HepG2 (cell line): ENCODE results near the gene TRAPPC3. TPM values are rescaled to one million over a fixed set of nuclear protein-coding genes. Genes with fewer than 3 reads are reported as not detected.

Experiments used
- ATAC-seq: fragments of 200-7000 bp; cut with Tn5 transposase; 3 replicates; pipeline ENCODE4 v1.9.1; 2020; ENCODE audit warnings: mild to moderate bottlenecking, moderate library complexity
- BruUV-seq: library from RNA; stranded (reverse); fragments of 400-500 nt; replicated peaks from 2 replicates; lab custom pipeline; 2021; lab: Mats Ljungman, UMichigan
- CTCF ChIA-PET: fragments of 300-600 bp; formaldehyde crosslinking; extraction: SDS; loops from one replicate; lab custom pipeline; 2021; ENCODE audit warnings: low total read pairs, inconsistent platforms, low intra/inter-chr PET ratio; lab: Yijun Ruan, JAX
- POLR2A ChIA-PET: fragments of 350-600 bp; sonication (Branson Sonifier 250); formaldehyde crosslinking; loops from one replicate; lab custom pipeline; 2020; ENCODE audit warnings: antibody characterized with exemption, inconsistent platforms; lab: Yijun Ruan, JAX
- DNase-seq: peaks from one replicate; pipeline ENCODE4 v3.0.0-alpha.2; 2015; ENCODE audit warnings: low spot score
- FAIRE-seq: peaks from 3 replicates; lab custom pipeline; 2011; peaks lifted over from hg19 to GRCh38; lab: Jason Lieb, UNC
- H2AFZ ChIP-seq: one replicate; pipeline ENCODE4 v1.6.1; 2011; ENCODE audit warnings: low read length, inconsistent platforms
- H3K27ac ChIP-seq: fragments of 300-600 bp; 3 replicates; pipeline ENCODE4 v1.8.0; 2011; ENCODE audit warnings: mixed run types, mild to moderate bottlenecking, mixed read lengths, low read length, inconsistent platforms; ENCODE audit not compliant: insufficient read depth; ENCODE audit errors: extremely low read length
- H3K27me3 ChIP-seq, 2 experiments: fragments of 200-600 bp in 1 of 2; 2 replicates in 1 of 2; 3 replicates in 1 of 2; pipeline versions ENCODE4 v1.6.0 to v1.8.0; 2011; ENCODE audit warnings: low read length in 2 of 2, mild to moderate bottlenecking in 2 of 2, moderate library complexity in 2 of 2, inconsistent platforms in 1 of 2; ENCODE audit not compliant: insufficient read depth in 2 of 2, control insufficient read depth in 1 of 2
- H3K36me3 ChIP-seq, 2 experiments: fragments of 200-600 bp in 1 of 2; replicated peaks in 1 of 2; 2 replicates in 1 of 2; 3 replicates in 1 of 2; pipeline versions ENCODE4 v1.5.1 to v1.8.0; 2011; ENCODE audit warnings: low read length in 2 of 2, inconsistent platforms in 1 of 2; ENCODE audit not compliant: insufficient read depth in 2 of 2, control insufficient read depth in 1 of 2
- H3K4me1 ChIP-seq: 2 replicates; pipeline ENCODE4 v1.5.1; 2012; ENCODE audit warnings: low read length, inconsistent platforms; ENCODE audit not compliant: insufficient read depth
- H3K4me2 ChIP-seq: 2 replicates; pipeline ENCODE4 v1.6.0; 2011; ENCODE audit warnings: low read depth, low read length, inconsistent platforms
- H3K4me3 ChIP-seq, 3 experiments: fragments of 200-600 bp in 1 of 3; sonication (generic), shearing (Covaris generic) in 1 of 3; replicated peaks in 1 of 3; 2 replicates each; pipeline ENCODE4 v1.5.1; 2011 to 2016; ENCODE audit warnings: low read length in 3 of 3, inconsistent platforms in 2 of 3, low read depth in 2 of 3, mild to moderate bottlenecking in 2 of 3, control low read depth in 1 of 3, mixed read lengths in 1 of 3; ENCODE audit not compliant: insufficient read depth in 1 of 3
- H3K79me2 ChIP-seq: one replicate; pipeline ENCODE4 v1.6.1; 2011; ENCODE audit warnings: low read length, inconsistent platforms; ENCODE audit not compliant: insufficient read depth
- H3K9ac ChIP-seq: 2 replicates; pipeline ENCODE4 v1.6.0; 2011; ENCODE audit warnings: mild to moderate bottlenecking, low read depth, low read length, inconsistent platforms; ENCODE audit not compliant: insufficient read depth
- H3K9me3 ChIP-seq: 2 replicates; pipeline ENCODE4 v1.5.1; 2012; ENCODE audit warnings: mild to moderate bottlenecking, low read length
- H4K20me1 ChIP-seq: 2 replicates; pipeline ENCODE4 v1.6.0; 2011; ENCODE audit warnings: inconsistent platforms, mild to moderate bottlenecking, low read length, moderate library complexity; ENCODE audit not compliant: insufficient read depth
- HMGA1 ChIP-seq: sonication (generic); formaldehyde crosslinking; conservative IDR thresholded peaks from 2 replicates; pipeline ENCODE4 v1.4.0; 2020; ENCODE audit warnings: missing genetic modification reagents
- ZHX1 ChIP-seq: sonication (generic); formaldehyde crosslinking; IDR thresholded peaks from 2 replicates; pipeline ENCODE4 v1.8.1; 2022; ENCODE audit warnings: low read depth, mild to moderate bottlenecking, missing genetic modification reagents
- ZNF432 ChIP-seq: sonication (generic); formaldehyde crosslinking; IDR thresholded peaks from 2 replicates; pipeline ENCODE4 v1.5.0; 2020; ENCODE audit warnings: missing genetic modification reagents, mild to moderate bottlenecking, borderline replicate concordance
- ZNF660 ChIP-seq: sonication (generic); formaldehyde crosslinking; IDR thresholded peaks from 2 replicates; pipeline ENCODE4 v1.5.1; 2020; ENCODE audit warnings: mild to moderate bottlenecking, low read depth, missing genetic modification reagents, borderline replicate concordance
- ZNF737 ChIP-seq: sonication (generic); formaldehyde crosslinking; IDR thresholded peaks from 2 replicates; pipeline ENCODE4 v1.5.0; 2020; ENCODE audit warnings: missing genetic modification reagents, mild to moderate bottlenecking, borderline replicate concordance
- WGBS: methylation state at CpG from one replicate; pipeline ENCODE4 v1.1.6; 2017; ENCODE audit warnings: low lambda C conversion rate; 5-methylcytosine and 5-hydroxymethylcytosine counted together
- in situ Hi-C: cut with HindIII; loops from 2 replicates; pipeline ENCODE4 v1.10.0; 2017; ENCODE audit warnings: low pct_unique_long_range_greater_than_20kb; ENCODE audit not compliant: extremely low pct_ligation_motif_present
- intact Hi-C: fragments of 100-400 bp; cut with micrococcal nuclease; formaldehyde crosslinking; loops from one replicate; pipeline ENCODE4 v1.10.0; 2022; ENCODE audit not compliant: unreplicated experiment
- polyA plus RNA-seq, 8 experiments: library from polyadenylated mRNA; depleted of rRNA in 3 of 8; stranded (reverse) in 7 of 8; unstranded in 1 of 8; fragments of >200 nt; fragmentation: Illumina TruSeq in 4 of 8; extraction: Trizol in 4 of 8; gene quantifications; 2 replicates each; pipeline versions ENCODE4 v1.2.1 to v1.2.3, GENCODE V29; 2011 to 2016; ENCODE audit warnings: low read depth in 4 of 8, missing spikeins in 1 of 8, mixed read lengths in 1 of 8; ENCODE audit not compliant: insufficient read depth in 1 of 8
- total RNA-seq, 5 experiments: library from RNA; depleted of rRNA; stranded (reverse); fragments of >200 nt; fragmentation: Illumina TruSeq; extraction: Trizol; gene quantifications; 2 replicates each; pipeline ENCODE4 v1.2.3, GENCODE V29; 2016; ENCODE audit warnings: low read depth in 1 of 5

Gene TRAPPC3
- total and polyA plus RNA-seq, 2 of the 13 experiments (the other 11 are each of a cell fraction or from before 2014, with no cell fraction given), result 53.7 to 62.4 TPM

- in situ Hi-C loops (no loop called here), intact Hi-C loops (no loop called here)
- CTCF ChIA-PET, result no interaction called here
- WGBS, result 43% methylated on average over 7 of the region's 11 CpGs
- Histone ChIP-seq H2AFZ (no peak overlapping the region), H4K20me1 (no peaks in the 10 kb centered on the region), H3K79me2 (no peaks in the 10 kb centered on the region), H3K27ac (no peak overlapping the region), H3K4me2 (no peak overlapping the region), H3K9me3 (no peaks in the 10 kb centered on the region), H3K4me1 (peaks cover 33% of the 10 kb centered on the region), H3K9ac (no peak overlapping the region), H3K27me3 (peaks cover 4 to 24% of the 10 kb centered on the region in 2 experiments; a peak in 4 of 5 replicates), H3K36me3 (no peaks in the 10 kb centered on the region), H3K4me3 (no peak overlapping the region)
- TF ChIP-seq HMGA1 (no peak), ZNF737 (CRISPR knock-in tag) (no peak), ZHX1 (CRISPR knock-in tag) (no peak), ZNF432 (CRISPR knock-in tag) (no peak), ZNF660 (CRISPR knock-in tag) (no peak)
- DNase-seq (no peak), ATAC-seq (no peak), FAIRE-seq (no peak)
- POLR2A ChIA-PET, result no interaction called here
- BruUV-seq, result no TSS peak
These were observed 40.1 kb downstream of the TRAPPC3 start for GRCh38 chr1:36109041-36109679.
